IPS-15b (cell line): Measurements from ENCODE around the gene OOSP1.
"Not testable (repeated sequence)": the region's sequence is repeated elsewhere in the genome, so short reads cannot be mapped to it uniquely, and the experiment has no call there.

Source experiments
- H3K27me3 ChIP-seq: one replicate; pipeline ENCODE4 v1.6.1; 2013; ENCODE audit warnings: low read length; ENCODE audit not compliant: control insufficient read depth, insufficient read depth
- H3K36me3 ChIP-seq: one replicate; pipeline ENCODE4 v1.6.1; 2013; ENCODE audit warnings: low read length; ENCODE audit not compliant: control insufficient read depth, insufficient read depth
- H3K4me1 ChIP-seq: one replicate; pipeline ENCODE4 v1.6.1; 2013; ENCODE audit warnings: mild to moderate bottlenecking, low read length; ENCODE audit not compliant: control insufficient read depth, insufficient read depth
- H3K4me3 ChIP-seq: one replicate; pipeline ENCODE4 v1.5.1; 2013; ENCODE audit warnings: low read depth, low read length
- H3K9ac ChIP-seq: one replicate; pipeline ENCODE4 v1.6.1; 2013; ENCODE audit warnings: low read depth, mild to moderate bottlenecking, low read length
- H3K9me3 ChIP-seq: one replicate; pipeline ENCODE4 v1.6.1; 2013; ENCODE audit warnings: mild to moderate bottlenecking, low read length; ENCODE audit not compliant: control insufficient read depth, insufficient read depth

The OOSP1 gene

GRCh38 chr11:59938132-59938531 is at the start of gene OOSP1:
TSS of gene OOSP1 (plus strand) at chr11:59938432. CDS start at chr11:59938455, 23 bp downstream.
- no peaks in the 10 kb centered on the region for H3K36me3 ChIP-seq
- H3K27me3 ChIP-seq: no peaks in the 10 kb centered on the region
- no peaks in the 10 kb centered on the region for H3K9me3 ChIP-seq
- H3K4me1 ChIP-seq: no peaks in the 10 kb centered on the region
- no peak within 1 kb of the TSS for H3K9ac ChIP-seq
- H3K4me3 ChIP-seq: no peak within 1 kb of the TSS

GRCh38 chr11:59891781-59892181 is 46.5 kb upstream of the OOSP1 start:
- no peaks in the 10 kb centered on the region for H3K27me3 ChIP-seq
- H3K36me3 ChIP-seq: no peaks in the 10 kb centered on the region
- H3K9me3 ChIP-seq: no peaks in the 10 kb centered on the region
- no peak overlapping the region for H3K4me3 ChIP-seq
- H3K9ac ChIP-seq: peak overlapping the region; percentile 57
- peaks cover 10% of the 10 kb centered on the region for H3K4me1 ChIP-seq

- no peaks in the 10 kb centered on the region for H3K36me3 ChIP-seq
- peaks cover 10% of the 10 kb centered on the region for H3K4me1 ChIP-seq
- no peaks in the 10 kb centered on the region for H3K9me3 ChIP-seq
- no peak overlapping the region for H3K4me3 ChIP-seq
- no peaks in the 10 kb centered on the region for H3K27me3 ChIP-seq
- H3K9ac ChIP-seq: no peak overlapping the region
Measured at GRCh38 chr11:59894616-59895015, 43.6 kb upstream of the OOSP1 start.

GRCh38 chr11:59898046-59898445 is 40.2 kb upstream of the OOSP1 start:
- Histone ChIP-seq H3K4me3 (no peak overlapping the region), H3K9ac (no peak overlapping the region), H3K27me3 (no peaks in the 10 kb centered on the region), H3K4me1 (no peaks in the 10 kb centered on the region), H3K36me3 (no peaks in the 10 kb centered on the region), H3K9me3 (no peaks in the 10 kb centered on the region)

- Histone ChIP-seq H3K9ac (no peak overlapping the region), H3K36me3 (no peaks in the 10 kb centered on the region), H3K4me3 (no peak overlapping the region), H3K27me3 (no peaks in the 10 kb centered on the region), H3K9me3 (no peaks in the 10 kb centered on the region), H3K4me1 (no peaks in the 10 kb centered on the region)
Measured at GRCh38 chr11:59898650-59899049, 39.6 kb upstream of the OOSP1 start.

GRCh38 chr11:59899532-59899931 is 38.7 kb upstream of the OOSP1 start:
- Histone ChIP-seq H3K9me3 (no peaks in the 10 kb centered on the region), H3K4me3 (no peak overlapping the region), H3K9ac (peak overlapping the region; percentile 12), H3K27me3 (no peaks in the 10 kb centered on the region), H3K36me3 (no peaks in the 10 kb centered on the region), H3K4me1 (no peaks in the 10 kb centered on the region)

- H3K27me3 ChIP-seq: no peaks in the 10 kb centered on the region
- no peaks in the 10 kb centered on the region for H3K4me1 ChIP-seq
- no peak overlapping the region for H3K4me3 ChIP-seq
- no peaks in the 10 kb centered on the region for H3K9me3 ChIP-seq
- no peak overlapping the region for H3K9ac ChIP-seq
- H3K36me3 ChIP-seq: no peaks in the 10 kb centered on the region
Measured at GRCh38 chr11:59900366-59901126, 37.7 kb upstream of the OOSP1 start.

- Histone ChIP-seq H3K9ac (no peak overlapping the region), H3K4me1 (no peaks in the 10 kb centered on the region), H3K4me3 (no peak overlapping the region), H3K9me3 (no peaks in the 10 kb centered on the region), H3K36me3 (no peaks in the 10 kb centered on the region), H3K27me3 (no peaks in the 10 kb centered on the region)
Measured at GRCh38 chr11:59901306-59901705, 36.9 kb upstream of the OOSP1 start.

GRCh38 chr11:59903569-59903968 is 34.7 kb upstream of the OOSP1 start:
- not testable (repeated sequence) for H3K4me1 ChIP-seq, H3K4me3 ChIP-seq, H3K36me3 ChIP-seq

GRCh38 chr11:59918480-59918879 is 19.8 kb upstream of the OOSP1 start:
- Histone ChIP-seq H3K9ac (no peak overlapping the region), H3K36me3 (no peaks in the 10 kb centered on the region), H3K9me3 (peaks cover 7% of the 10 kb centered on the region), H3K27me3 (no peaks in the 10 kb centered on the region), H3K4me1 (no peaks in the 10 kb centered on the region), H3K4me3 (no peak overlapping the region)

More at GRCh38 chr11:59903569-59903968, 34.7 kb upstream of the OOSP1 start:
- H3K9me3 ChIP-seq, H3K9ac ChIP-seq, H3K27me3 ChIP-seq: not testable (repeated sequence)

GRCh38 chr11:59918987-59919589 is 19.1 kb upstream of the OOSP1 start:
- H3K9ac ChIP-seq: no peak overlapping the region

GRCh38 chr11:59923813-59924212 is 14.4 kb upstream of the OOSP1 start:
- Histone ChIP-seq H3K9me3 (peaks cover 12% of the 10 kb centered on the region), H3K4me1 (no peaks in the 10 kb centered on the region), H3K27me3 (no peaks in the 10 kb centered on the region), H3K4me3 (no peak overlapping the region), H3K36me3 (no peaks in the 10 kb centered on the region), H3K9ac (no peak overlapping the region)

More at GRCh38 chr11:59918987-59919589, 19.1 kb upstream of the OOSP1 start:
- Histone ChIP-seq H3K4me1 (no peaks in the 10 kb centered on the region), H3K4me3 (no peak overlapping the region), H3K27me3 (no peaks in the 10 kb centered on the region), H3K36me3 (no peaks in the 10 kb centered on the region), H3K9me3 (peaks cover 12% of the 10 kb centered on the region)
